Stimulated activated CD4-positive, alpha-beta T cell treated with anti-CD3 and anti-CD28 coated beads, Interleukin-1b, Interleukin-23, amount 100 ng/mL, for 4 hours (primary cell): ENCODE data around the gene CERT1.

Source experiments
- DNase-seq, 2 donors: peaks; one replicate each; pipeline ENCODE4 v3.0.0-alpha.2; 2020; ENCODE audit warnings: low read depth in 2 of 2

CERT1 gene

DNA sequence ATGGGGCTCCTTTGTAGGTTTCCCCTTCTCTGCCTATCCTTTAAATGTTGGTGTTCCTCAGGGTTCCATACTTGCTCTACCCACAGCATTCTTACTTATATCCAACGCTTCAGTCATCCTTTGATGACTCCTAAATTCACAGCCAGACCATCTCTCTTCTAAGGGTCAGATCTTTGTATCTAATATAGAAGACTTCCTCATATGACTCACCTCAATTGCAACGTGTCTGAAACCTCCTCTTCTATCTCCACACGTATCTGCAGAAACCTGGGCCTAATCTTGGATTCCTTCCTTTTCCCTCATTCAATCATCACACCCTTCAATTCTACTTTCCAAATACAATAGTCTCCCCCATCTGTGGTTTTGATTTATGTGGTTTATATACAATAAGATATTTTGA is 106.1 kb downstream of the CERT1 start:
- no peak for DNase-seq

DNA sequence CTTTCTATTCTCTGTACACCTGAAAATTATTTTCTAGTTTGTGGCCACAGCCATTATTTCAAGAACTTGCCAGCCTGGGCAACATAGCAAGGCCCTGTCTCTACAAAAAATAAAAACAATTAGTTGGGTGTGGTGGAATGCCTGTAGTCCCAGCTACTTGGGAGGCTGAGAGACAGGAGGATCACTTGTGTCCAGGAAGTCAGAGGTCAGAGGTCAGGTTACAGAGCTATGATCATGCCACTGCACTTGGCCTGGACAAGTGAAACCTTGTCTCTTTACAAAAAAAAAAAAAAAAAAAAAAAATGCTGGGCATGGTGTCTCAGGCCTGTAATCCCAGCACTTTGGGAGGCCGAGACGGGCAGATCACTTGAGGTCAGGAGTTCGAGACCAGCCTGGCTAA is 116.2 kb downstream of the CERT1 start:
- no peak for DNase-seq

GRCh38 chr5:75389430-75389829 is 122.0 kb downstream of the CERT1 start:
- no peak for DNase-seq

DNA sequence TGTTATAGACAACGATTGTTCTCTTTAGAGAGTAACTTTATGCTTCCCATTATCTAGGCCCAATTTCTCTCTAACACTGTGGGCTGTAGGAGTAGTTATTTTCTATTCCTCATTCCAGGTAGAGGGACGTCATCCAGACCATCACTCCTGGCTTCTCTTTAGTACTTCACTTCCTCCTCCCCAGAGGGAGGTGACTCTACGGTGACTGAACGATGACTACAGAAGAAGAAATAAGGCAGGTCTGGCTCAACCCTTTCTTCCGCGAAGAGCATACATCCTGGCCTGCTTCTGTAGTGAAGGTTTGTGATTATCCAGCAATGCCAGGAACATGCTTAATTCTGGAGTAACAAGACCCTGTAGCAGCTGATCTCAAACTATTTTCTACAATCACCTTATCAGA is 123.6 kb downstream of the CERT1 start:
- no peak for DNase-seq

GRCh38 chr5:75384218-75384617 is 127.2 kb downstream of the CERT1 start:
- DNase-seq: no peak

GRCh38 chr5:75381456-75381855 is 130.0 kb downstream of the CERT1 start:
- no peak for DNase-seq

GRCh38 chr5:75380099-75380498 is 131.3 kb downstream of the CERT1 start:
- no peak for DNase-seq

DNA sequence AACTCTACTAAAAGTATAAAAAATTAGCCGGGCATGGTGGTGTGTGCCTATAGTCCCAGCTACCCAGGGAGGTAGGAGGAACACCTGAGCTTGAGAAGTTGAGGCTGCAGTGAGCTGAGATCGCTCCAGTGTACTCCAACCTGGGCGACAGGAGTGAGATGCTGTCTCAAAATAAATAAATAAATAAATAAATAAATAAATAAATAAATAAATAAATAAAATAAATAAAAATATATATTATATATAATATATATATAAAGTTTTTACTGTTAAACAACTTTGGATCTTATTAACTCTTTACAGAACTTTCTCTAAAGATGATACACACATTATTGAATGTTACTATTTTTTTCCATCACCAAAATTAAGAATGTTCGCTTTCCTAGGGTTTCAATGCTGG is 136.0 kb downstream of the CERT1 start:
- DNase-seq: no peak

DNA sequence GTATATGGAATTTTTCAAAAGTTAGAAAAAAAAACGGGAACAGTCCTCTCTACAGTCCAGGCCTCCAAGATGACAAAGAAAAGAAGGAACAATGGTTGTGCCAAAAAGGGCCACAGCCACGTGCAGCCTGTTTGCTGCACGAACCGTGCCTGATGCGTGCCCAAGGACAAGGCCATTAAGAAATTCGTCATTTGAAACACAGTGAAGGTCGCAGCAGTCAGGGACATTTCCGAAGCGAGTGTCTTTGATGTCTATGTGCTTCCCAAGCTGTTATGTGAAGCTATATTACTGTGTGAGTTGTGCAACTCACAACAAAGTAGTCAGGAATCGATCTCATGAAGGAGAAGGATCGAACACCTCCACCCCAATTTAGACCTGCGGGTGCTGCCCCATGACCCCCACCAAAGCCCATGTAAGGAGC is 137.0 kb downstream of the CERT1 start:
- no peak for DNase-seq

DNA sequence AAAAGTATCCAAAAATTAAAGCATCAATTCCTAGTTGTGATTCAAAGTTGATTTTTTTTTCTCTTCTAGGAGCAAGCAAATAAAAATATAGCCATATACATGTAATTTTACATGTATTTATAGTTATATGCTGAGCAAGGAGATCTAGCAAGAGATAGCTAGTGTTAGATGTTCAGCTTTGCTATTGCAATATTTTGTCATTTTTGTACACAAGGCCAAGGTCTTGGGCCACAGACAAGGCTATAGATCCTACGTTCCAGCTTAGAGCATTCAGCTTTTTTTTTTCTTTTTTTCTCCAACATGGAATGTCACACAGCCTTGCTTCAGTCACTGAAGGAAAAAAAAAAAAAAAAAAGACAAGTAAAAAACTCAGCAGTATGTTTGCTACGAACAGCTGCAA is 137.6 kb downstream of the CERT1 start:
- DNase-seq: no peak

- no peak for DNase-seq
Observed at GRCh38 chr5:75368391-75368790, 143.0 kb downstream of the CERT1 start.

- no peak for DNase-seq
Observed at GRCh38 chr5:75367401-75367800, 144.0 kb downstream of the CERT1 start.

GRCh38 chr5:75366787-75367186 is 144.6 kb downstream of the CERT1 start:
- DNase-seq: no peak

DNA sequence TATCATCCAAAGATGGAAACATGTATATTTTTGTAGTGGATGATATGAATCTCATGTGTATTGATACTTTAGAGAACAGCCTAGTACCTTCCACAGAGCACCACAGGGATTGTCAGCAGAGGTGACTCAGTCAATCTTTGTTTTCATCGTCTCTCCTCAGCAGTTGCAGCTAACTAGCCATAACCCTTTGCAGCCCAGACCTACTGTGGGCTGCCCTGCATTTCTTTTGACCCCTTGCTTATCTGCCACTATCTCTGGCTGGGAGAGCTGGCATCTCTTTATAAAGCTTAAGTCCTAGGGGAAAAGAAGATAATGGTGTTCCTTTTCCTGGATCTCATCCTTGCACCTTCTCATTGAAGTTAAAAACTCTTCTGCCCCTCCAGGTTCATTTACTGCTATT is 145.7 kb downstream of the CERT1 start:
- DNase-seq: no peak

GRCh38 chr5:75364571-75365280 is 146.7 kb downstream of the CERT1 start:
- no peak for DNase-seq

DNA sequence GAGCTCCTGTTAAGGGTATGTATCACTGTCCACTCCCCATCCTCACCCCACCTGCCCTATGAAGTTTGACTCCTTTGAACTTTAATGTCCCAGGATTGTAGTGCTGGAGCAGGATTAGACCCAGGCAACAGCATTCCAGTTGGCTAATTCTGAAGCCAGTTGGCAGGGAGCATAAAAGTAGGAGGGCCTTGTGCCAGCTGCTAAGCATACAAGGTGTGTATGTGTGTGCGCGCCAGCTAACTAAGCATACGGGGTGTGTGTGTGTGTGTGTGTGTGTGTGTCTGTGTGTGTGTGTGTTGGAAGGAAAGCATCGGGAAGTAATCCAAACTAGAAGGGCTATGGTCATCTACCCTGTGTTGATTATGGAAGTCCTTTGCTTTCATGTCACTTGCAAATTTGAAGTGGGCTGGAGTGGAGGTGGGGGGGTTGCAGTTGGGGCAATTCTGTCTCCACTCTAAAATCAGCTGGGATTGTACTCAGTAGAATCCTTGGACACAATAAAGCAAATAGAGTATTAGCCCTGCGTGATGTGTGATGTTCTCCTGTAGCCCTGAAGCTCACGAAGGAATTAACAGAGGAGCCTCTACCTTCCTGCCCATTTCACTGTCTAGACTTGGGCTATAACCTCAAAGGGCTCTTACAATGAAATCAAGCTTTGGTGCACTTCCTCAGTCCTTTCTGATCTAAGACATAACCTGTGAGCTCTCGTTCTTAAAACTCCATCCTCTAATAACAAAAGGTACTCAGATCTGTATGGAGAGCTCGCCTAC is 147.5 kb downstream of the CERT1 start:
- no peak for DNase-seq

DNA sequence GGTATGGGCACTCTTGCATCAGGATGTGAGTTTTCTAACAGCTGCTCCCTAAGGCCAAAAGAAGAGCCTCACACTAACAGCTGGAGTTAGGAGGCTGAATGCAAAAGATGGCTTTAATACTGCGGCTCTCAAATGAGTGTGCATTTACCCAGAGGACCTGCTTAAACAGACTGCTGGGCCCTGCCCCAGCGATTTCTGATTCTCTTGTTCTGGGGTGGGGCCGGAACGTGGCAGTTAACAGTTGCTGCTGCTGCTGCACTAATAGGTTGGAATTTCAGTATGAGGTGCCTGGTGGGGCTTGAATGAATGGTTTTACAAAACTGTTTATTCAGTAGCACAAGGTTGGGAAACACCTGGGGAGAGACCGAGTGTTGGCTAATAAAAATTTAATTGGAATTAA is 148.3 kb downstream of the CERT1 start:
- DNase-seq: no peak

DNA sequence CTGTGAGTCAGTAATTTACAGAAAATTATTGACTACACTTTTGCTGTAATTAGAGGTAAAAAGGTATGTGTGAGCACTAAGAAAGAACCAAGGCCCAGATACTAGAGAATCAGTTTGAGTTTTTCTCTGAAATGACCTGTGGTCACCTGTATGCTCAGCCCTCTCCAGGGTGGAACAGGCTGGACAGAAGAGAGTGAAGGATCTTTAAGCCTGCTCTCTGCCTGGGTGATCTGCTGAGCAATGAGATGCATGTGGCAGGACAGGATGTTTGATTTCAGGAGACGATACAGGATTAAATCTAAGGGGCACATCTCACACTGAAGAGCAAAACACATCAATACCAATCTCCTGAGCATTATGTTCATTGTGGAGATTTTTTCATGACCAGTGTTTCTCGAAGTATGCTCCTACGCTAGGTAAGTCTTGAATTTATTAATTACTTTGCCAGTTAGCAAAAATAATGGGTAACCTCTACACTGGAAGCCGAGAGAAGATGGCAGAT is 148.9 kb downstream of the CERT1 start:
- DNase-seq: no peak

DNA sequence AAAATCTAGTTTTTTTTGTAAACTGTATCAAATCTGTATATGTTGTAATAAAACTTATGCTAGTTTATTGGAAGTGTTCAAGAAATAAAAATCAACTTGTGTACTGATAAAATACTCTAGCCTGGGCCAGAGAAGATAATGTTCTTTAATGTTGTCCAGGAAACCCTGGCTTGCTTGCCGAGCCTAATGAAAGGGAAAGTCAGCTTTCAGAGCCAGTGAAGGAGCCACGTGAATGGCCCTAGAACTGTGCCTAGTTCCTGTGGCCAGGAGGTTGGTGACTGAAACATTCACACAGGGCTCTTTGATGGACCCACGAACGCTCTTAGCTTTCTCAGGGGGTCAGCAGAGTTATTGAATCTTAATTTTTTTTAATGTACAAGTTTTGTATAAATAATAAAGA is 150.1 kb downstream of the CERT1 start:
- DNase-seq: no peak

- DNase-seq: no peak
Observed at GRCh38 chr5:75358117-75358516, 153.3 kb downstream of the CERT1 start.

DNA sequence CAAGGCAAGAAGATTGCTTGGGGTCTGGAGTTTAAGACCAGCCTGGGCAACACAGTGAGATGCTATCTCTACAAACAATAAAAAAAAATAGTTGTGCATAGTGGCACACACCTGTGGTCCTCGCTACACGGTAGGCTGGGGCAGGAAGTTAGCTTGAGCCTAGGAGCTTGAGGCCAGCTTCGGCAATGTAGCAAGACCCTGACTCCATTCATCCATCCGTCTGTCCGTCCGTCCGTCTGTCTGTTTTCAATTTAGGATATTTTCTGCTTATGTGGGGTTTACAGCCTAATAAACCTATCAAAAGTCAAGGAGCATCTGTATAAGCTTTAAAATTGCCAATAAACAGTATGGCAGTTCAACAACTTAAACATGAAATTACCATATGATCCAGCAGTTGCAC is 154.7 kb downstream of the CERT1 start:
- DNase-seq: no peak

GRCh38 chr5:75355236-75355635 is 156.2 kb downstream of the CERT1 start:
- no peak for DNase-seq
